H9 (cell line): Measurements from ENCODE around the gene CYB5R2. TPM values are rescaled to one million over a fixed set of nuclear protein-coding genes. Genes with fewer than 3 reads are reported as not detected.

ENCODE experiments used
- DNase-seq: peaks from one replicate; pipeline ENCODE4 v3.0.0-alpha.2; 2017
- H2AFZ ChIP-seq: one replicate; pipeline ENCODE4 v1.6.1; 2013; ENCODE audit warnings: mild to moderate bottlenecking, low read length, control low read depth, moderate library complexity
- H2AK5ac ChIP-seq: 2 replicates; pipeline ENCODE4 v1.6.1; 2013; ENCODE audit warnings: low read length, control low read depth, mixed read lengths; ENCODE audit not compliant: insufficient read length
- H2BK120ac ChIP-seq: one replicate; pipeline ENCODE4 v1.6.1; 2013; ENCODE audit warnings: low read depth, mild to moderate bottlenecking, low read length, control low read depth, inconsistent platforms; ENCODE audit not compliant: poor library complexity, severe bottlenecking
- H2BK12ac ChIP-seq: 2 replicates; pipeline ENCODE4 v1.6.1; 2013; ENCODE audit warnings: low read length, control low read depth, mixed read lengths, low read depth; ENCODE audit not compliant: insufficient read length
- H2BK15ac ChIP-seq: 2 replicates; pipeline ENCODE4 v1.6.1; 2013; ENCODE audit warnings: low read depth, low read length, control low read depth
- H2BK20ac ChIP-seq: one replicate; pipeline ENCODE4 v1.6.1; 2013; ENCODE audit warnings: low read depth, mild to moderate bottlenecking, low read length, control low read depth, inconsistent platforms; ENCODE audit not compliant: poor library complexity, severe bottlenecking
- H2BK5ac ChIP-seq: 2 replicates; pipeline ENCODE4 v1.6.1; 2013; ENCODE audit warnings: low read length, control low read depth, mixed read lengths; ENCODE audit not compliant: insufficient read length
- H3K14ac ChIP-seq: 2 replicates; pipeline ENCODE4 v1.6.1; 2013; ENCODE audit warnings: low read length, control low read depth; ENCODE audit not compliant: insufficient read depth
- H3K18ac ChIP-seq: 2 replicates; pipeline ENCODE4 v1.6.1; 2013; ENCODE audit warnings: low read depth, mild to moderate bottlenecking, mixed read lengths, low read length, control low read depth; ENCODE audit not compliant: insufficient read length
- H3K23ac ChIP-seq: 2 replicates; pipeline ENCODE4 v1.6.1; 2013; ENCODE audit warnings: low read length, control low read depth, mixed read lengths, low read depth; ENCODE audit not compliant: insufficient read length
- H3K23me2 ChIP-seq: 2 replicates; pipeline ENCODE4 v1.6.1; 2013; ENCODE audit warnings: low read depth, mild to moderate bottlenecking, mixed read lengths, low read length, control low read depth; ENCODE audit not compliant: insufficient read length, poor library complexity, severe bottlenecking
- H3K27ac ChIP-seq: 2 replicates; pipeline ENCODE4 v1.5.1; 2013; ENCODE audit warnings: low read length, control low read depth, mixed read lengths, low read depth; ENCODE audit not compliant: insufficient read length
- H3K27me3 ChIP-seq: 2 replicates; pipeline ENCODE4 v1.6.1; 2013; ENCODE audit warnings: low read length, control low read depth, inconsistent platforms; ENCODE audit not compliant: insufficient read depth
- H3K4ac ChIP-seq: 2 replicates; pipeline ENCODE4 v1.6.1; 2013; ENCODE audit warnings: low read depth, mild to moderate bottlenecking, control low read depth, inconsistent platforms, low read length, moderate library complexity
- H3K4me1 ChIP-seq: 2 replicates; pipeline ENCODE4 v1.6.1; 2013; ENCODE audit warnings: low read length, control low read depth, inconsistent platforms; ENCODE audit not compliant: insufficient read depth
- H3K4me2 ChIP-seq: 2 replicates; pipeline ENCODE4 v1.6.1; 2013; ENCODE audit warnings: low read length, control low read depth, mixed read lengths; ENCODE audit not compliant: insufficient read length, insufficient read depth
- H3K56ac ChIP-seq: 2 replicates; pipeline ENCODE4 v1.6.1; 2013; ENCODE audit warnings: low read depth, mild to moderate bottlenecking, mixed read lengths, low read length, control low read depth; ENCODE audit not compliant: insufficient read length
- H3K79me1 ChIP-seq: 2 replicates; pipeline ENCODE4 v1.6.1; 2013; ENCODE audit warnings: low read depth, mild to moderate bottlenecking, moderate library complexity, low read length, control low read depth, inconsistent platforms; ENCODE audit not compliant: insufficient read depth, poor library complexity, severe bottlenecking
- H3K79me2 ChIP-seq: 2 replicates; pipeline ENCODE4 v1.6.1; 2013; ENCODE audit warnings: low read length, control low read depth, inconsistent platforms; ENCODE audit not compliant: insufficient read depth
- H3K9ac ChIP-seq: 2 replicates; pipeline ENCODE4 v1.6.1; 2013; ENCODE audit warnings: low read length, control low read depth, mixed read lengths; ENCODE audit not compliant: insufficient read length; ENCODE audit errors: extremely low read depth
- H3K9me3 ChIP-seq: one replicate; pipeline ENCODE4 v1.6.1; 2013; ENCODE audit warnings: low read depth, low read length, inconsistent platforms; ENCODE audit not compliant: control insufficient read depth
- H3T11ph ChIP-seq: one replicate; pipeline ENCODE4 v1.6.1; 2013; ENCODE audit warnings: mild to moderate bottlenecking, low read length, control low read depth, inconsistent platforms
- H4K20me1 ChIP-seq: one replicate; pipeline ENCODE4 v1.6.1; 2013; ENCODE audit not compliant: control insufficient read depth, insufficient read length, insufficient read depth
- H4K5ac ChIP-seq: 2 replicates; pipeline ENCODE4 v1.6.1; 2013; ENCODE audit warnings: low read depth, mild to moderate bottlenecking, mixed read lengths, low read length, control low read depth; ENCODE audit not compliant: insufficient read length
- H4K8ac ChIP-seq: replicated peaks from 2 replicates; pipeline ENCODE4 v1.6.1; 2013; ENCODE audit warnings: low read length, control low read depth, mixed read lengths, low read depth; ENCODE audit not compliant: insufficient read length
- H4K91ac ChIP-seq: 2 replicates; pipeline ENCODE4 v1.6.1; 2013; ENCODE audit warnings: low read depth, mild to moderate bottlenecking, moderate library complexity, mixed read lengths, low read length, control low read depth; ENCODE audit not compliant: insufficient read length
- H3K27ac Mint-ChIP-seq, 3 experiments: 2 replicates in 2 of 3; 3 replicates in 1 of 3; pipeline ENCODE4 v1.8.0; 2020 to 2021; ENCODE audit warnings: mixed read lengths in 3 of 3, mild to moderate bottlenecking in 1 of 3, moderate library complexity in 1 of 3
- H3K27me3 Mint-ChIP-seq: 2 replicates; pipeline ENCODE4 v1.8.0; 2021; ENCODE audit warnings: low read depth, mild to moderate bottlenecking, moderate library complexity, mixed read lengths
- H3K36me3 Mint-ChIP-seq, 3 experiments: 2 replicates in 2 of 3; 3 replicates in 1 of 3; pipeline ENCODE4 v1.8.0; 2020 to 2021; ENCODE audit warnings: low read depth in 3 of 3, mixed read lengths in 3 of 3; ENCODE audit not compliant: insufficient read depth in 1 of 3
- H3K4me1 Mint-ChIP-seq, 2 experiments: 2 replicates each; pipeline ENCODE4 v1.8.0; 2020; ENCODE audit warnings: mixed read lengths in 2 of 2
- H3K4me3 Mint-ChIP-seq, 2 experiments: 2 replicates in 1 of 2; 3 replicates in 1 of 2; pipeline ENCODE4 v1.8.0; 2020 to 2021; ENCODE audit warnings: mild to moderate bottlenecking in 2 of 2, mixed read lengths in 2 of 2, moderate library complexity in 1 of 2
- H3K9me3 Mint-ChIP-seq, 2 experiments: 2 replicates in 1 of 2; 3 replicates in 1 of 2; pipeline ENCODE4 v1.8.0; 2020; ENCODE audit warnings: mild to moderate bottlenecking in 2 of 2, mixed read lengths in 2 of 2, moderate library complexity in 1 of 2
- WGBS: extraction: QIAGEN DNeasy Blood & Tissue Kit; methylation state at CpG from one replicate; pipeline ENCODE4 v1.1.7; 2013; ENCODE audit warnings: missing lambda C conversion rate, low lambda C conversion rate, mixed read lengths; ENCODE audit not compliant: insufficient read length; ENCODE audit errors: extremely low coverage; 5-methylcytosine and 5-hydroxymethylcytosine counted together
- total RNA-seq: library from RNA; stranded (reverse); gene quantifications from 2 replicates; pipeline ENCODE4 v1.2.1, GENCODE V29; 2021
- TF ChIP-seq, protein P1 (sequence below): fragments of 200-600 bp; sonication (generic); conservative IDR thresholded peaks from 3 replicates; pipeline ENCODE4 v1.8.0; 2021; ENCODE audit warnings: antibody characterized with exemption, mild to moderate bottlenecking

CYB5R2 gene
- total RNA-seq, 1 experiment from 2014 or later: 44.5 TPM

DNA sequence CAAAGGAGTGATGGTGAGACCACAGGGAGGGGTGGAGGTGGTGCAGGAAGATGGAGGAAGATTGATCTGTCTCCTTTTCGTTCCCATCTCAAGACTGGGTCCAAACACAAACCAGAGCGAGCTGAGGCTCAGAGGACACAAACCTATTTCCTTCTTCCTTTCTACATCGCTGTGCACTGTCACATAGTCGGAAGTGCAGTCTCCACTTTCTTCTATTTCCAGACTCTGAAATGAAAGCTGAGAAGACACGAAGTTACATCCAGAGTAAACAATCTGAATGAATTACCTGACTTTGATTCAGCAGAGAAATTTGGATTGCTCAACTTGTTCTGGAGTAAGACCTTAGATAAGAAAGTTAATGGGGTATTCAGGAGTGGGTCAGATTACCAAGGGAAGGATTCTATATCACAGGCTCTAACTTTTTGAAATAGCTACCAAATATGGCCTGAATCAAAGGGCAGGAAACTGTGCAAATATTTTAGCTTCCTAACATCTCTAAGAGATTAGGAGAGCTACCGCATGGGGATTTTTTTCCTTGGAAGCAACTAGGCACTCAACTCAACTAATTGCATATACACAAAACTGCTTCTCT, 18.6 kb upstream of the CYB5R2 start:
- Histone ChIP-seq H3K4ac (no peak overlapping the region), H2BK12ac (no peak overlapping the region), H3K79me2 (no peaks in the 10 kb centered on the region), H4K5ac (no peak overlapping the region), H3K18ac (no peak overlapping the region), H3K4me1 (no peaks in the 10 kb centered on the region), H3K23me2 (no peaks in the 10 kb centered on the region), H3T11ph (no peak overlapping the region), H3K56ac (no peak overlapping the region), H2AFZ (no peak overlapping the region), H3K4me2 (no peak overlapping the region), H4K91ac (no peak overlapping the region), H3K27ac (no peak overlapping the region), H3K9ac (no peak overlapping the region), H3K9me3 (no peaks in the 10 kb centered on the region), H2BK20ac (no peak overlapping the region), H2AK5ac (no peak overlapping the region), H3K14ac (no peak overlapping the region), H2BK120ac (no peak overlapping the region), H3K27me3 (no peaks in the 10 kb centered on the region), H2BK5ac (no peak overlapping the region), H4K8ac (no peak overlapping the region), H4K20me1 (no peaks in the 10 kb centered on the region), H2BK15ac (no peak overlapping the region), H3K23ac (no peak overlapping the region), H3K79me1 (no peaks in the 10 kb centered on the region)
- no peaks in the 10 kb centered on the region for H3K36me3 Mint-ChIP-seq
- TF ChIP-seq, protein P1, sequence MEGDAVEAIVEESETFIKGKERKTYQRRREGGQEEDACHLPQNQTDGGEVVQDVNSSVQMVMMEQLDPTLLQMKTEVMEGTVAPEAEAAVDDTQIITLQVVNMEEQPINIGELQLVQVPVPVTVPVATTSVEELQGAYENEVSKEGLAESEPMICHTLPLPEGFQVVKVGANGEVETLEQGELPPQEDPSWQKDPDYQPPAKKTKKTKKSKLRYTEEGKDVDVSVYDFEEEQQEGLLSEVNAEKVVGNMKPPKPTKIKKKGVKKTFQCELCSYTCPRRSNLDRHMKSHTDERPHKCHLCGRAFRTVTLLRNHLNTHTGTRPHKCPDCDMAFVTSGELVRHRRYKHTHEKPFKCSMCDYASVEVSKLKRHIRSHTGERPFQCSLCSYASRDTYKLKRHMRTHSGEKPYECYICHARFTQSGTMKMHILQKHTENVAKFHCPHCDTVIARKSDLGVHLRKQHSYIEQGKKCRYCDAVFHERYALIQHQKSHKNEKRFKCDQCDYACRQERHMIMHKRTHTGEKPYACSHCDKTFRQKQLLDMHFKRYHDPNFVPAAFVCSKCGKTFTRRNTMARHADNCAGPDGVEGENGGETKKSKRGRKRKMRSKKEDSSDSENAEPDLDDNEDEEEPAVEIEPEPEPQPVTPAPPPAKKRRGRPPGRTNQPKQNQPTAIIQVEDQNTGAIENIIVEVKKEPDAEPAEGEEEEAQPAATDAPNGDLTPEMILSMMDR: no peak
- H3K27me3 Mint-ChIP-seq: peaks cover 13% of the 10 kb centered on the region; the same call in 1 of the 2 replicates
- no peak for DNase-seq
- H3K9me3 Mint-ChIP-seq: no peaks in the 10 kb centered on the region; a peak in 1 of 5 replicates
- H3K4me1 Mint-ChIP-seq: peaks cover 28 to 30% of the 10 kb centered on the region in 2 experiments
- H3K4me3 Mint-ChIP-seq: no peak overlapping the region
- WGBS: no CpG with 5 or more reads among the region's 6 CpGs
- H3K27ac Mint-ChIP-seq: no peak overlapping the region
